ENCODE results near the gene NEB.

DNA sequence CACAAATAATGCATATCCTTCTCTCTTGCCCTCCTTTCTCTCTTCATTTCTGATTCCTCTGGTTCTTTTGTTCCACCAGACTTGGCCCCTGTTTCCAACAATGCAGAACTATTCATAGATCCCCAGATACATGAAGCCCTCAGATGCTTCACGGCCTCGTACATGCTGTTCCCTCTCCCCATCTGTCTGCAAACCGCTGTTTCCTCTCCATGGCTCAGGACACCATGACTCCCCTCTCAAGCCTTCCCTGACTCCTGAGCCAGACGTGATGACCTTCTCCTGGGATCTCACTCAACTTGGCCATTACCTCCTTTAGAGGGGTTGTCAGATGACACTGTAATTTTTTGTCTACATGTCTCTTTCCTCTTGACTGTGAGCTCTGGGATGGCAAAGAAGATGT, 15.5 kb downstream of the NEB start:
- no peak for TF ChIP-seq GATA2 (IDR thresholded peaks at IDR 0.05; ENCODE audit: low read depth, low read length)
- no peak for TF ChIP-seq GATA3 (IDR thresholded peaks at IDR 0.05; ENCODE audit: low read depth, low read length)

Data from SH-SY5Y (cell line).